IMR-90 (cell line): ENCODE data around the gene DGKB. TPM values are rescaled to one million over a fixed set of nuclear protein-coding genes. Genes with fewer than 3 reads are reported as not detected.

Experiments
- ATAC-seq: fragments of 200-7000 bp; cut with Tn5 transposase; 2 replicates; pipeline ENCODE4 v1.9.1; 2020; ENCODE audit warnings: low read depth, mild to moderate bottlenecking, moderate library complexity
- BruUV-seq: library from RNA; stranded (reverse); fragments of 400-500 nt; replicated peaks from 2 replicates; lab custom pipeline; 2021; lab: Mats Ljungman, UMichigan
- CTCF ChIA-PET: fragments of 300-600 bp; formaldehyde crosslinking; extraction: SDS; loops from one replicate; lab custom pipeline; 2021; ENCODE audit warnings: antibody characterized with exemption; lab: Yijun Ruan, JAX
- POLR2A ChIA-PET: fragments of 300-600 bp; sonication (Branson Sonifier 250); formaldehyde crosslinking; loops from one replicate; lab custom pipeline; 2022; ENCODE audit warnings: antibody characterized with exemption; ENCODE audit not compliant: unreplicated experiment; lab: Charles Lee
- DNase-seq: peaks from one replicate; pipeline ENCODE4 v3.0.0; 2013
- H2AFZ ChIP-seq: replicated peaks from 2 replicates; pipeline ENCODE3; 2013; ENCODE audit warnings: low read length, mild to moderate bottlenecking; ENCODE audit not compliant: poor library complexity
- H2AK5ac ChIP-seq: 2 replicates; pipeline ENCODE4 v1.6.1; 2013; ENCODE audit warnings: low read depth, low read length, inconsistent platforms
- H2AK9ac ChIP-seq: replicated peaks from 2 replicates; pipeline ENCODE3; 2013; ENCODE audit warnings: mild to moderate bottlenecking, low read depth, low read length, moderate library complexity; ENCODE audit not compliant: poor library complexity
- H2BK120ac ChIP-seq: 2 replicates; pipeline ENCODE4 v1.6.1; 2013; ENCODE audit warnings: low read depth, low read length, inconsistent platforms
- H2BK15ac ChIP-seq: 3 replicates; pipeline ENCODE4 v1.6.1; 2013; ENCODE audit warnings: low read depth, low read length, inconsistent platforms
- H2BK20ac ChIP-seq: 2 replicates; pipeline ENCODE4 v1.6.1; 2013; ENCODE audit warnings: low read depth, mild to moderate bottlenecking, inconsistent platforms, low read length, moderate library complexity
- H2BK5ac ChIP-seq: 2 replicates; pipeline ENCODE4 v1.6.1; 2013; ENCODE audit warnings: mild to moderate bottlenecking, low read depth, low read length, inconsistent platforms; ENCODE audit not compliant: poor library complexity, severe bottlenecking
- H3K14ac ChIP-seq: replicated peaks from 2 replicates; pipeline ENCODE4 v1.6.1; 2013; ENCODE audit warnings: low read depth, low read length, inconsistent platforms
- H3K18ac ChIP-seq: 2 replicates; pipeline ENCODE4 v1.6.1; 2013; ENCODE audit warnings: low read depth, low read length, control low read depth
- H3K23ac ChIP-seq: 2 replicates; pipeline ENCODE4 v1.6.1; 2013; ENCODE audit warnings: low read depth, low read length, inconsistent platforms
- H3K27ac ChIP-seq: 2 replicates; pipeline ENCODE4 v1.5.1; 2013; ENCODE audit warnings: mild to moderate bottlenecking, control low read depth, low read length; ENCODE audit not compliant: insufficient read depth
- H3K27me3 ChIP-seq: 2 replicates; pipeline ENCODE4 v1.6.1; 2013; ENCODE audit warnings: low read length; ENCODE audit not compliant: control insufficient read depth, insufficient read depth
- H3K36me3 ChIP-seq: 2 replicates; pipeline ENCODE4 v1.6.1; 2013; ENCODE audit warnings: low read length, mixed read lengths; ENCODE audit not compliant: control insufficient read depth, insufficient read depth
- H3K4ac ChIP-seq: 2 replicates; pipeline ENCODE4 v1.6.1; 2013; ENCODE audit warnings: low read depth, low read length, inconsistent platforms
- H3K4me1 ChIP-seq: 2 replicates; pipeline ENCODE4 v1.6.1; 2013; ENCODE audit warnings: low read length, mixed read lengths; ENCODE audit not compliant: control insufficient read depth, insufficient read depth
- H3K4me2 ChIP-seq: 2 replicates; pipeline ENCODE4 v1.6.1; 2013; ENCODE audit warnings: low read depth, mild to moderate bottlenecking, control low read depth, low read length, moderate library complexity
- H3K4me3 ChIP-seq: 2 replicates; pipeline ENCODE4 v1.5.1; 2013; ENCODE audit warnings: low read depth, mild to moderate bottlenecking, control low read depth, low read length, moderate library complexity; ENCODE audit not compliant: insufficient read depth
- H3K56ac ChIP-seq: 2 replicates; pipeline ENCODE4 v1.6.1; 2013; ENCODE audit warnings: low read length, inconsistent platforms; ENCODE audit not compliant: insufficient read depth; ENCODE audit errors: extremely low read depth
- H3K79me1 ChIP-seq, 2 experiments: 2 replicates each; pipeline ENCODE4 v1.6.1; 2013; ENCODE audit warnings: low read length in 2 of 2, inconsistent platforms in 1 of 2, low read depth in 1 of 2
- H3K9ac ChIP-seq: 2 replicates; pipeline ENCODE4 v1.6.1; 2013; ENCODE audit warnings: low read depth, low read length, control low read depth
- H3K9me1 ChIP-seq: 2 replicates; pipeline ENCODE4 v1.6.1; 2013; ENCODE audit warnings: low read length, inconsistent platforms; ENCODE audit not compliant: insufficient read depth
- H3K9me3 ChIP-seq: 2 replicates; pipeline ENCODE4 v1.6.1; 2013; ENCODE audit warnings: low read length; ENCODE audit not compliant: control insufficient read depth, insufficient read depth
- H4K20me1 ChIP-seq: 2 replicates; pipeline ENCODE4 v1.6.1; 2013; ENCODE audit warnings: low read length, inconsistent platforms; ENCODE audit not compliant: insufficient read depth
- H4K5ac ChIP-seq: 2 replicates; pipeline ENCODE4 v1.6.1; 2013; ENCODE audit warnings: mild to moderate bottlenecking, low read depth, low read length, control low read depth
- H4K8ac ChIP-seq, 2 experiments: 2 replicates each; pipeline ENCODE4 v1.6.1; 2013; ENCODE audit warnings: low read depth in 2 of 2, low read length in 2 of 2, control low read depth in 1 of 2, inconsistent platforms in 1 of 2
- H4K91ac ChIP-seq: 2 replicates; pipeline ENCODE4 v1.6.1; 2013; ENCODE audit warnings: low read depth, low read length, inconsistent platforms; ENCODE audit not compliant: insufficient read depth
- CEBPB ChIP-seq: IDR thresholded peaks from 2 replicates; pipeline ENCODE4 v1.6.1; 2012; ENCODE audit warnings: low read depth, low read length, improper control_type of control experiment
- CHD1 ChIP-seq: IDR thresholded peaks from 2 replicates; pipeline ENCODE4 v1.6.1; 2012; ENCODE audit warnings: low read depth, low read length, improper control_type of control experiment
- CTCF ChIP-seq: conservative IDR thresholded peaks from 2 replicates; pipeline ENCODE4 v1.5.1; 2012; ENCODE audit warnings: mild to moderate bottlenecking, low read depth, low read length, improper control_type of control experiment
- ELK1 ChIP-seq: fragments of 150-350 bp; IDR thresholded peaks from 2 replicates; pipeline ENCODE4 v1.6.1; 2016; ENCODE audit warnings: low read depth, mild to moderate bottlenecking, low read length, moderate library complexity, borderline replicate concordance
- FOS ChIP-seq: fragments of 150-350 bp; IDR thresholded peaks from 2 replicates; pipeline ENCODE4 v1.6.1; 2016; ENCODE audit warnings: low read depth, low read length
- MAFK ChIP-seq: IDR thresholded peaks from 2 replicates; pipeline ENCODE4 v1.6.1; 2012; ENCODE audit warnings: low read depth, low read length, improper control_type of control experiment
- MAZ ChIP-seq: IDR thresholded peaks from 2 replicates; pipeline ENCODE4 v1.6.1; 2012; ENCODE audit warnings: low read depth, mild to moderate bottlenecking, low read length, improper control_type of control experiment, moderate library complexity, borderline replicate concordance
- MXI1 ChIP-seq: IDR thresholded peaks from 2 replicates; pipeline ENCODE4 v1.6.1; 2012; ENCODE audit warnings: low read depth, mild to moderate bottlenecking, low read length, moderate library complexity, borderline replicate concordance
- NFE2L2 ChIP-seq: fragments of 150-350 bp; IDR thresholded peaks from 2 replicates; pipeline ENCODE4 v1.6.1; 2016; ENCODE audit warnings: low read depth, mild to moderate bottlenecking, low read length
- POLR2A ChIP-seq: IDR thresholded peaks from 2 replicates; pipeline ENCODE4 v1.6.1; 2012; ENCODE audit warnings: mild to moderate bottlenecking, low read depth, low read length
- RAD21 ChIP-seq: IDR thresholded peaks from 2 replicates; pipeline ENCODE4 v1.6.1; 2012; ENCODE audit warnings: low read length, improper control_type of control experiment
- RCOR1 ChIP-seq: IDR thresholded peaks from 2 replicates; pipeline ENCODE4 v1.6.1; 2012; ENCODE audit warnings: mild to moderate bottlenecking, low read length, improper control_type of control experiment; ENCODE audit not compliant: insufficient replicate concordance
- RFX5 ChIP-seq: IDR thresholded peaks from 2 replicates; pipeline ENCODE4 v1.8.0; 2012; ENCODE audit warnings: low read depth, mild to moderate bottlenecking, low read length, moderate library complexity
- SMC3 ChIP-seq: fragments of 150-350 bp; IDR thresholded peaks from 2 replicates; pipeline ENCODE4 v1.6.1; 2016; ENCODE audit warnings: low read depth, mild to moderate bottlenecking, antibody characterized with exemption, low read length, moderate library complexity
- USF2 ChIP-seq: fragments of 150-350 bp; IDR thresholded peaks from 2 replicates; pipeline ENCODE4 v1.6.1; 2017; ENCODE audit warnings: mild to moderate bottlenecking, antibody characterized with exemption, low read length, low read depth
- WGBS, 2 experiments: methylation state at CpG; one replicate each; pipeline versions ENCODE4 v1.1.5 to v1.1.7; 2013; ENCODE audit warnings: missing lambda C conversion rate in 2 of 2; ENCODE audit not compliant: insufficient read length in 1 of 2; ENCODE audit errors: extremely low coverage in 2 of 2; 5-methylcytosine and 5-hydroxymethylcytosine counted together
- dilution Hi-C: fragments of 300-500 bp; cut with HindIII; formaldehyde crosslinking; loops from one replicate; pipeline ENCODE4 v1.14.3; 2018; ENCODE audit warnings: low sequenced_read_pairs; ENCODE audit not compliant: unreplicated experiment
- in situ Hi-C: fragments of 300-500 bp; cut with MboI; formaldehyde crosslinking; loops from 3 replicates; pipeline ENCODE4 v1.14.3; 2019; ENCODE audit warnings: low sequenced_read_pairs, inconsistent platforms, mixed read lengths
- intact Hi-C: fragments of 100-400 bp; cut with micrococcal nuclease; formaldehyde crosslinking; loops from 2 replicates; pipeline ENCODE4 v1.10.0; 2022
- polyA plus RNA-seq, 3 experiments: library from polyadenylated mRNA; depleted of rRNA; stranded (reverse); fragments of >200 nt; gene quantifications; 2 replicates each; pipeline ENCODE4 v1.2.3, GENCODE V29; 2012; ENCODE audit warnings: low replicate concordance in 1 of 3
- total RNA-seq: library from RNA; depleted of rRNA; stranded (reverse); fragments of >200 nt; gene quantifications from 2 replicates; pipeline ENCODE4 v1.2.3, GENCODE V29; 2012

The DGKB gene
- total and polyA plus RNA-seq, 2 of the 4 experiments (the other 2 are of a cell fraction), result not detected

GRCh38 chr7:14480281-14480680, 422.3 kb downstream of the DGKB start:
- Histone ChIP-seq H3K4ac (no peak overlapping the region), H4K5ac (no peak overlapping the region), H4K20me1 (no peaks in the 10 kb centered on the region), H2BK20ac (no peak overlapping the region), H3K27me3 (no peaks in the 10 kb centered on the region), H3K27ac (no peak overlapping the region), H3K4me1 (no peaks in the 10 kb centered on the region), H3K79me1 (no peaks in the 10 kb centered on the region), H3K4me2 (no peak overlapping the region), H2BK15ac (no peak overlapping the region), H4K91ac (no peak overlapping the region), H4K8ac (no peak overlapping the region), H2BK120ac (no peak overlapping the region), H3K36me3 (no peaks in the 10 kb centered on the region), H3K56ac (no peak overlapping the region), H3K23ac (no peak overlapping the region), H3K9ac (no peak overlapping the region), H2AFZ (no peak overlapping the region), H2AK9ac (no peak overlapping the region), H3K14ac (no peak overlapping the region), H3K9me3 (no peaks in the 10 kb centered on the region), H3K4me3 (no peak overlapping the region), H2AK5ac (no peak overlapping the region), H3K9me1 (no peaks in the 10 kb centered on the region), H2BK5ac (no peak overlapping the region), H3K18ac (no peak overlapping the region)
- DNase-seq (no peak), ATAC-seq (no peak)
- BruUV-seq, result no TSS peak
- in situ Hi-C loops, result no loop called here
- POLR2A ChIA-PET, result no interaction called here
- no CpG with 5 or more reads among the region's 1 CpG for WGBS, 2 experiments
- CTCF ChIA-PET, result no interaction called here
- TF ChIP-seq MAFK (no peak), CTCF (no peak), FOS (no peak), CHD1 (no peak), POLR2A (no peak), MAZ (no peak), USF2 (no peak), RCOR1 (no peak), RAD21 (no peak), RFX5 (no peak), SMC3 (no peak), ELK1 (no peak), NFE2L2 (no peak), CEBPB (no peak), MXI1 (no peak)
- dilution Hi-C loops, result no loop called here
- intact Hi-C loops, result loop anchor here (10.0 kb wide), 1 partner anchor 205 kb away; no protein-coding TSS in a partner anchor
